Esophagus muscularis mucosa (tissue), 4 donors: Measurements from ENCODE around the gene RTTN. TPM values are rescaled to one million over a fixed set of nuclear protein-coding genes. Genes with fewer than 3 reads are reported as not detected.

ENCODE experiments used
- DNase-seq: peaks from one replicate; pipeline ENCODE4 v3.0.0-alpha.2; 2017; ENCODE audit errors: extremely low spot score
- H3K27ac ChIP-seq, 4 donors: fragments of 200-600 bp; sonication (generic); replicated peaks in 1 of 4; 1 replicate in 3 of 4; 2 replicates in 1 of 4; pipeline ENCODE4 v1.5.1; 2016 to 2019; ENCODE audit warnings: mild to moderate bottlenecking in 1 of 4
- H3K27me3 ChIP-seq, 4 donors: fragments of 200-600 bp; sonication (generic); one replicate each; pipeline versions ENCODE4 v1.5.1 to v1.6.0; 2016 to 2019
- H3K36me3 ChIP-seq, 4 donors: fragments of 200-600 bp; sonication (generic); one replicate each; pipeline ENCODE4 v1.5.1; 2016 to 2019
- H3K4me1 ChIP-seq, 4 donors: fragments of 200-600 bp; sonication (generic); one replicate each; pipeline ENCODE4 v1.5.1; 2016 to 2019
- H3K4me3 ChIP-seq, 4 donors: fragments of 200-600 bp; sonication (generic); 1 replicate in 2 of 4; 2 replicates in 2 of 4; pipeline ENCODE4 v1.5.1; 2016 to 2019; ENCODE audit warnings: mild to moderate bottlenecking in 4 of 4, moderate library complexity in 1 of 4
- H3K9me3 ChIP-seq, 4 donors: fragments of 200-600 bp; sonication (generic); 1 replicate in 3 of 4; 2 replicates in 1 of 4; pipeline ENCODE4 v1.5.1; 2016 to 2019
- CTCF ChIP-seq, 3 experiments: fragments of 200-600 bp in 2 of 3; fragments of 450-650 bp in 1 of 3; sonication (generic) in 2 of 3; IDR thresholded peaks; one replicate each; pipeline ENCODE4 v1.5.1; 2017 to 2019; ENCODE audit warnings: antibody characterized with exemption in 3 of 3, mild to moderate bottlenecking in 2 of 3, moderate library complexity in 1 of 3
- EP300 ChIP-seq: sonication (generic); formaldehyde crosslinking; IDR thresholded peaks from one replicate; pipeline ENCODE4 v1.6.1; 2017; ENCODE audit warnings: antibody characterized with exemption
- POLR2A ChIP-seq: fragments of 450-650 bp; IDR thresholded peaks from one replicate; pipeline ENCODE4 v1.6.1; 2017; ENCODE audit warnings: antibody characterized with exemption, moderate library complexity, mild to moderate bottlenecking, low read depth
- POLR2AphosphoS5 ChIP-seq, 2 donors: sonication (generic); formaldehyde crosslinking; IDR thresholded peaks; one replicate each; pipeline ENCODE4 v1.6.1; 2017; ENCODE audit warnings: antibody characterized with exemption in 2 of 2
- WGBS: methylation state at CpG from one replicate; pipeline ENCODE4 v1.1.5; 2018; 5-methylcytosine and 5-hydroxymethylcytosine counted together
- intact Hi-C: fragments of 100-400 bp; cut with DNase I; formaldehyde crosslinking; loops from one replicate; pipeline ENCODE4 v1.15.1; 2023
- total RNA-seq, 4 donors: library from RNA; depleted of rRNA; stranded (reverse); fragments of >200 nt; gene quantifications; one replicate each; pipeline versions ENCODE4 v1.1.0 to v1.2.1, GENCODE V29; 2016

RTTN gene
- total RNA-seq, 4 donors from 2014 or later: 6.7 to 18.7 (median 7.3) TPM

GRCh38 chr18:70166668-70167067 lies 38.8 kb downstream of the RTTN start:
- 78% methylated on average over 3 of the region's 3 CpGs for WGBS
- Histone ChIP-seq H3K4me1 (peaks cover 0 to 9% (median 0%) of the 10 kb centered on the region in 4 donors), H3K27ac (no peak overlapping the region), H3K9me3 (no peaks in the 10 kb centered on the region), H3K36me3 (peaks cover 0 to 27% (median 9%) of the 10 kb centered on the region in 4 donors), H3K27me3 (no peaks in the 10 kb centered on the region), H3K4me3 (peak overlapping the region in 1 of 4 donors; percentile 2)
- TF ChIP-seq POLR2AphosphoS5 (IDR thresholded peaks at IDR 0.05) (no peak), CTCF (IDR thresholded peaks at IDR 0.05) (no peak), POLR2A (no peak), EP300 (no peak)
- DNase-seq: no peak
- intact Hi-C loops: no loop called here

- H3K4me1 ChIP-seq: peaks cover 0 to 9% (median 0%) of the 10 kb centered on the region in 4 donors
- H3K9me3 ChIP-seq: no peaks in the 10 kb centered on the region
- H3K4me3 ChIP-seq: no peak overlapping the region
- TF ChIP-seq POLR2AphosphoS5 (IDR thresholded peaks at IDR 0.05): no peak
- no peak for TF ChIP-seq EP300
- TF ChIP-seq CTCF (IDR thresholded peaks at IDR 0.05): no peak
- no peak for TF ChIP-seq POLR2A
- WGBS: 75% methylated on average over 3 of the region's 3 CpGs
- peaks cover 0 to 34% (median 10%) of the 10 kb centered on the region in 4 donors for H3K36me3 ChIP-seq
- DNase-seq: no peak
- H3K27ac ChIP-seq: no peak overlapping the region
- H3K27me3 ChIP-seq: no peaks in the 10 kb centered on the region
- intact Hi-C loops: no loop called here
Observed at GRCh38 chr18:70165936-70166335, 39.6 kb downstream of the RTTN start.

GRCh38 chr18:70160073-70160678 lies 45.3 kb downstream of the RTTN start:
- intact Hi-C loops: no loop called here
- Histone ChIP-seq H3K27ac (no peak overlapping the region), H3K4me3 (no peak overlapping the region), H3K4me1 (no peaks in the 10 kb centered on the region), H3K27me3 (no peaks in the 10 kb centered on the region), H3K9me3 (no peaks in the 10 kb centered on the region), H3K36me3 (peaks cover 0 to 43% (median 11%) of the 10 kb centered on the region in 4 donors)
- no peak for TF ChIP-seq POLR2AphosphoS5 (IDR thresholded peaks at IDR 0.05)
- TF ChIP-seq CTCF (IDR thresholded peaks at IDR 0.05): no peak
- no peak for TF ChIP-seq EP300
- TF ChIP-seq POLR2A: no peak
- 95% methylated on average over 1 of the region's 1 CpG for WGBS
- DNase-seq: no peak

- TF ChIP-seq EP300: no peak
- no peak for TF ChIP-seq POLR2A
- no peak for TF ChIP-seq CTCF (IDR thresholded peaks at IDR 0.05)
- TF ChIP-seq POLR2AphosphoS5 (IDR thresholded peaks at IDR 0.05): no peak
- no peak overlapping the region for H3K4me3 ChIP-seq
Observed at GRCh38 chr18:70158992-70159717, 46.3 kb downstream of the RTTN start.

More at GRCh38 chr18:70158992-70159717, 46.3 kb downstream of the RTTN start:
- no peak for DNase-seq
- 100% methylated on average over 3 of the region's 3 CpGs for WGBS
- Histone ChIP-seq H3K36me3 (peaks cover 0 to 36% (median 8%) of the 10 kb centered on the region in 4 donors), H3K4me1 (no peaks in the 10 kb centered on the region), H3K27me3 (no peaks in the 10 kb centered on the region), H3K27ac (no peak overlapping the region), H3K9me3 (no peaks in the 10 kb centered on the region)
- intact Hi-C loops: no loop called here
